Hematopoietic multipotent progenitor cell treated with erythropoietin and hydrocortisone succinate and interleukin-3 and kit ligand, for 6 days (in vitro differentiated cells): ENCODE measurements around the gene LDLRAD4.

Experiments
- DNase-seq: peaks from one replicate; pipeline ENCODE4 v3.0.0-alpha.2; 2015

Gene LDLRAD4

DNA sequence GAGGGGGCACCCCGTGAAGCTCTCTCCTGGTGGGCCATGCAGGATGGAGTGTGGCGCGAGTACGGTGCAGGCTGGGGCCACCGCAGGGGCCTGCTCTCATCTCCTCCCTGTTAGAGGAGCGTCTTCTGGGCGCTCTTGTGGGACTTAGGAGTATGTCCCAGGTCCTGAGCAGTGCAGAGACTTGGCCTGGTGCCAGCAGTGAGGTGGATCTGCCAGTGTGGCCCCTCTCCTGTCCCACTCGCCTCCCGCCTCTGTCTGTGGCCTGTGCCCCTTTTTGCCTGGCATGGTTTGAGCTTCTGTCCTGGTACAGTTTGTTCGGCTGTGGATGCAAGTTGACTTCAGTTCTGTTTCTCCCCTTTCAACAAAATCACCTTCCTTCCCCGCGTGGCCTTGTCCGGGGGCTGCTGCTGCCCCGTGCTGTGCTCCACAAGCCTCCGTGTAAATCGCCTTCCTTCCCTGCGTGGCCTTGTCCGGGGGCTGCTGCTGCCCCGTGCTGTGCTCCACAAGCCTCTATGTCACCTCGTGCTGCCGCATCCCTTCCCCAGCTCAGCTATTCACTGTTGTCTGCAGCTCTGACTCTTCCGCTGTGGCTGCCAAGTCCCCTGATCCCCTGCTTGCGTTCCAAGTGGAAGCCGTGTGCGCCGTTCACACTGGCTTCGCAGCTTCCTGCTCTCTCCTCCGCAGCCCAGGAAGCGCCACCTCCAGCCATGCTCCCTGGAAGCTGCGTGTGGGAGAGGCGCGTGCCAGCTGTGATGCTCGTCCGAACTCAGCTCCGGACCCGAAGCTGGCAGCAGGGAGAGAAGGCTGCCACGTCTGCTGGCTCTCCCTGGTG lies 13.7 kb downstream of the LDLRAD4 start:
- peak; percentile 33 for DNase-seq

DNA sequence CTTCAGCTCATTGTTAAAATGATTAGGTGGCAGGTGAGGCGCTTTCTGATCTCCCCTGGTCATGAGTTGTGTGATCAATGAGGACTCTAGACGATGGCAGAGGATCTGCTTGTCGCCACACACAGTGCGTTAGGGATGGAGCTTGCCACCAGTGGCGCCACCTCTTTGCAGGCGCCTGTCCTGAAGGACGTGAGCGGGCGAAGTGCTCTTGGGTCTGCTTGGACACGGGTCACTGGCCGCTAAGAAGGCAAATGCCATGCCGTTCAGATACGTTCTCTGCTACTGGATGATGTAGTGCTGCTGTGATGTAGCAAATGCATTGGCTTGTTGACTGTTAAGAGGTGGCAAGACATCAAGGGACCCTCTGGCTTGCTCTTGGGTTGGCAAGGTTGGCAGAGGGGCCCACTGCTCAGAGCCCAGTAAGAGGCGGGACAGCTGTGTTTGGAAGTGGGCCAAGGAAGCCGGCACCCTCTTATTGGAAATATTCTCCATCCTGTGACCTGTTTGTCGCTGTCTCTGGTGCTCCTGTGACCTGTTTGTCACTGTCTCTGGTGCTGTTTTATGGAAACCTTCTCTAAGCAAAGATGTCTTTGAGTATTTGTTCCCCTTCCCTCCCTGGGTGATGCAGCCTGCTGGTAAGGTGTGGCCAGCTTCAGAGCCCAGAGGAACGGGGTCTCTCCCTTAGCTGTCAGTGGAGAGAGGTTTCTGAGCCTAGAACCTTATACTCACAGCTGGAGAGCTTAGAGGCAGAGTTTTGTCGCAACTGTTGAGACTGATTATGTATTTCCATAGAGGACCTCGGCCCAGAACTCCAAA lies 14.6 kb downstream of the LDLRAD4 start:
- no peak for DNase-seq

DNA sequence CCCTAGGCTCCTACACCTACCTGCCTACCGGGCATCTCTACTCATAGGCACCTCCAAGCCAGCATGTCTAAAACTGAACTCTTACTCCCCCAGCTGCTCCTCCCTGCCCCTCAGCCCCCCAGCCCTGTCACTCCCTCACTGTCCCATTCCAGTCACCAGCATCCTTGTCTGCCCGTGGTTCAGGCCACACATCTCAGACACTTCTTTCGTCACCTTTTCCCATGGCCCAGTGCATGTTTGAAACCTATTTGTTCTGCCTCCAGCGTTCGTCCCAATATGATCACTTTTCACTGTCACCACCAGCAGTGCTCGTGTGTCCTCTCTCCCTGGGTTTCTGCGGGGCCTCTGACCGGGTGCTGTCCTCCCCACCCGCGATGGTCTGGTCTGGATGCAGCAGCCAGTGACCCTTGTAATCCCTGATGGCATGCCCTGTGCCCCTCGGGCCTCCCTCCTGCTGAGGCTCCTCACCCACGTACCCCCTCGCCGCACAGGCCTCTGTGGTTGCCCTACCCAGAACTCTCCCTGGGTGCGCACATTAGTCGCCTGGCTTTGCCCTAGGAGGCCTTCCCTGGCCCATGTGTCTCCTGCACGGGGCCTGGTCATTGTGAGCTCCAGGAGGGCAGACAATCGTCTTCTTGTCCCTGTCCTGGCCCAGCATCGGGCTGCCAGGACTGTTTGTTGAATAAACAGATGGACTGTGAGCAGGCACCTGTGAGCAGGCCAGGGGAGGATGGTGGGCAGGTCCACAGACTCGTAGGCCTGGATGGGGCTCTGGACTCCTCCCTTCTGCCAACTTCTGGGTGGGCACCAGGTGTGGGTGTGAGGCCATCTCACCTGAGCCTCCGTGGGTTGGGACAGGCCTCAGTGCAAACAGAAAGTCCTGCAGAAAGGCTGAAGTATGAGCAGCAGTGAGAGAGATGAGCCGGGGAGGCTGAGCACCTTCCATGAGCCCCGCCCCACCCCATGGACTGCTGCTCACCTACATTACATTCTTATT lies 15.5 kb downstream of the LDLRAD4 start:
- DNase-seq: no peak

GRCh38 chr18:13235421-13235831 lies 16.9 kb downstream of the LDLRAD4 start:
- no peak for DNase-seq

DNA sequence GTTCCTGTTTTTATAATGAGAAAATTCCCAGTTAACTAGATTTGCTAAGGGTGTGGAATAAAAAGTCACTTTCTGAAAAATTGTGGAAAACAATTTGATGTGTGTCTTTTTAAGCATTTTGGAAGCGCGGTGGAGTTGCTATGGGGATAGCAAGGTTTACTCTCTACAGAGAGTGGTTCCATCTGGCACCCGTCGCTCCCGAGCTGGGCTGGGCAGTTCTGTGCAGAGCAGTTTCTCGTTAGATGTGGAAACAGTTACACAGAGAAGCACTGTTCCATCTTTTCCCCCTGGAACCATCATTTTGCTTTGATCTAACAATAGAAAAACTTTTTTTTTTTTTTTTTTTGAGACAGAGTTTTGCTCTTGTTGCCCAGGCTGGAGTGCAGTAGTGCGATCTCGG lies 17.4 kb downstream of the LDLRAD4 start:
- no peak for DNase-seq

GRCh38 chr18:13236411-13236810 lies 17.9 kb downstream of the LDLRAD4 start:
- no peak for DNase-seq

- DNase-seq: no peak
Observed at GRCh38 chr18:13237073-13237472, 18.5 kb downstream of the LDLRAD4 start.

DNA sequence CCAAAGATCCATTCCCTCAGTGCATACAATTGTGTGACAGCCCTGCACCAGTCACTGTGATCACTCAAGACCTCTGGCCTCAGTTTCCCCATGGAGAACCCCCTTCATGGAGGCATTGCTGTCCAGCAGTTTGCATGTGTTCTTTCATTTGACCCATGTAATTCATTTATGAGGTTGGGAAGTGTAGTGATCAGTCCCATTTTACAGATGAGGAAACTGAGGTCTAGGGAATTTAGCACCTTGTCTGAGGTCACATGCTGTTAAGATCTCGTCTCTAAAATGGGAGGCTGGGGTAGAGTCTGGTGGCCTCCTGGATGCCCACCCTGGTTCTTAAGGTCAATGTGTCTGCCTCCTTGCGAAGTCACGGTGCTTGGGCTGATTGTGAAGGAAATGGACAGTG lies 19.1 kb downstream of the LDLRAD4 start:
- DNase-seq: no peak

DNA sequence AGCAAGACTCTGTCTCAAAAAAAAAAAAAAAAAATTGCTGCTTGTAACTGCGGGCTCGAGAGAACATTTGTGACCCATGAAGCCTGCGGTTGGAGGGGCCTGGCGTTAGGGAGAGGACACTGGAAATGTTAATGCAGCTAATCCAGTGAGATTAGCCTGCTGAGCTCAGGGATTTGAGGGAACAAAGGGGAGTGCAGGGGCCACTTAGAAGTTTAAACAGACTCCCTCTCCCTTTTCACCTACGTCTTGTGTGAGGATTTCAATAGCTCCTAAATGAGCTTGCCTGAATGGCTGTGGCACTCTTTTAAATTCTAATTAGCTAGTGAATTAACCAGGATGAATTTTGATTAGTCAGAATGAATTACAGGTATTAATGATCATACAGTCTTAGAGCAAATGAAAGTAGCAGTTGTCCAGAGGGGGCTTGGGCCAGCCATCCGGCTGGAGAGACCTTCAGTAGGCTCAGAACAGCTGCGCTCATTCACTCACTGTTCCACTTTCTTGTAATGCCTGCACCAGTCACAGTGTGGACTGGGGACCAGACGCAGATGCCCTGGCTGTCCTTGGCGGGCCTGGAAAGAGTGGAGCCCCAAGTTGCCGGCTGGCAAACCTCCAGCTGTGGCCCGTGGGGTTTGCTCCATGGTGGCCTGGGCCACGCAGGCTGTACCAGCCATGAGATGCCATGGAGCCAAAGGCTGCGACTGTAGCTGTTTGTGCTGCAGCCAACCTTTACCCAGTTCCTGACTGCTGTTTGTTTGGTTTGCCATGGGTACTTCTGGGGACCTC lies 20.8 kb downstream of the LDLRAD4 start:
- no peak for DNase-seq

DNA sequence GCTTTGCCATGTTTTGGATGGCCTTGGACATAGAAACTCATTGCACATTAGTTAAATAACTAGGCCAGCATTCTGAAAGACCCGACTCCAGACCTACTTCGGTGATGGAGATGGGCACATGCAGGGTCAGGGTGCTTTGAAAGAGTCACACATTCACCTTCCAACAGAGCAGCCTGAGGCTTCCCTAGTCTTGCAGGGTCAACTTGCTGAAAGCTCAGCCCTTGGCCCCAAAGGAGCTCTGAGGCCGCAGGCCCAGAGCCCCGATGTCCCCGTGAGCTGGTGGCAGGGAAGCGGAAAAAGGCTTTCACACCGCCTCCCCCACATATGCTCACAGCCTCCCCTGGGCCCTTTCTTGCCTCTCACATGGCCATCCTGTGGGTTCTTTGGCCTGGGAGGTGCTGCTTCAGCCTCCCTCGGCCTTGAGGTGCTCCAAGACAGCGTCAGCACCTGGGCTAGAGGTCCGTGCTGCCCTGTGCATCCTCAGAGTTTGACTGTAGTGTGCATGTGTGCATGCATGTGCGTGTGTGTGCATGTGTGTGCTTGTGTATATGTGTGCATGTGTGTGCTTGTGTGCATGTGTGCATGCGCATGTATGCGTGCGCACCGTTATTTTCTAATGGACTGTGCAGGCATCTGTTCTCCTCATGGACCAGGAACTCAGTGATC lies 21.6 kb downstream of the LDLRAD4 start:
- no peak for DNase-seq

- no peak for DNase-seq
Observed at GRCh38 chr18:13241083-13241892, 22.7 kb downstream of the LDLRAD4 start.

GRCh38 chr18:13241893-13242175 lies 23.3 kb downstream of the LDLRAD4 start:
- DNase-seq: no peak

GRCh38 chr18:13242797-13243196 lies 24.2 kb downstream of the LDLRAD4 start:
- no peak for DNase-seq

DNA sequence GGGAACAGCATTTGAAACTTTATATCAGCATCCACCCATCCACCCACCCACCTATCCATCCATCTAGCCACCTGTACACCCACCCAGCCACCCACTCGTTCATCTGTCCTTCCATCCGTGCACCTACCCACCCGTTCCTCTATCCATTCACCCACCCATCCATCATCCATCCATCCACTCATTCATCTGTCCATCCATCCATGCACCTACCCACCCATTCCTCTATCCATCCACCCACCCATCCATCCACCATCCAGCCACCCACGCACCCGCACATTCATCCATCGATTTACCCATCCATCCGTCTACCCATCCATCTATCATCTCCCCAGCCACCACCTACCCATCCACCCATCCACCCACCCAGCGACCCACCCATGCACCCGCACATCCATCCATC lies 24.8 kb downstream of the LDLRAD4 start:
- no peak for DNase-seq

GRCh38 chr18:13244135-13244534 lies 25.6 kb downstream of the LDLRAD4 start:
- DNase-seq: no peak

- no peak for DNase-seq
Observed at GRCh38 chr18:13245481-13246000, 27.0 kb downstream of the LDLRAD4 start.

DNA sequence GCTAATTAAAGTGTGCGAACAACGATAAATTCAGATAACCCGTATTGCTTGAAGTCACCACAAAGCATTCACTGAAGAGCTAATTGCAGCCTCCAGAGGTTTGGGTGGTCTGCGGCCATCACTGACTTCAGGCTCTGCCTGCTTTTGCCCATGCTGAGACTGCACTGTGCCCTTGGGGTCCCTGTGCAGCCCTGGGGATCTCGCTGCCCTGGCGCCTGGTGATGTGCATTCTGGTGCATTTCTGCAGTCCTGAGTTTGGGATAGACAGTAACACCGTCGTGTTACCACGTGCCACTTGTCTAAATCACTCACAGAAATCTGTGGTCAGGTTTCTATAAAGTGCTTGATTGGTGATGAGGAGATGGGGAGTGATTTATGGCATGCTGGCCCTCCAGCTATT lies 27.6 kb downstream of the LDLRAD4 start:
- no peak for DNase-seq

- DNase-seq: no peak
Observed at GRCh38 chr18:13246591-13246990, 28.0 kb downstream of the LDLRAD4 start.

- DNase-seq: no peak
Observed at GRCh38 chr18:13247506-13247905, 28.9 kb downstream of the LDLRAD4 start.

GRCh38 chr18:13252686-13253410 lies 34.3 kb downstream of the LDLRAD4 start:
- DNase-seq: no peak
